Spleen (tissue), 7 donors: ENCODE results near the gene RTKN.

Experiments used
- POLR2A ChIP-seq, 3 donors: fragments of 450-650 bp; IDR thresholded peaks; one replicate each; pipeline ENCODE4 v1.5.1; 2017; ENCODE audit warnings: antibody characterized with exemption in 3 of 3, mild to moderate bottlenecking in 1 of 3
- POLR2AphosphoS5 ChIP-seq, 3 donors: sonication (generic); formaldehyde crosslinking; IDR thresholded peaks; one replicate each; pipeline ENCODE4 v1.5.1; 2017; ENCODE audit warnings: antibody characterized with exemption in 3 of 3
- TF ChIP-seq, protein P1 (sequence below), 11 experiments: fragments of 200-600 bp in 7 of 11; fragments of 450-650 bp in 4 of 11; sonication (generic) in 4 of 11; IDR thresholded peaks in 8 of 11; conservative IDR thresholded peaks in 3 of 11; 1 replicate in 7 of 11; 2 replicates in 4 of 11; pipeline versions ENCODE4 v1.4.0 to v1.8.0; 2016 to 2021; ENCODE audit warnings: antibody characterized with exemption in 11 of 11, inconsistent platforms in 4 of 11, mild to moderate bottlenecking in 1 of 11
- donor health status: DM: no; HTN: no; CAD: no; lungs with moderate emphysema.
- donor health status: DM: no; HTN: no; CAD: no.
- donor health status: DM: no; HTN: no; CAD: no.

DNA sequence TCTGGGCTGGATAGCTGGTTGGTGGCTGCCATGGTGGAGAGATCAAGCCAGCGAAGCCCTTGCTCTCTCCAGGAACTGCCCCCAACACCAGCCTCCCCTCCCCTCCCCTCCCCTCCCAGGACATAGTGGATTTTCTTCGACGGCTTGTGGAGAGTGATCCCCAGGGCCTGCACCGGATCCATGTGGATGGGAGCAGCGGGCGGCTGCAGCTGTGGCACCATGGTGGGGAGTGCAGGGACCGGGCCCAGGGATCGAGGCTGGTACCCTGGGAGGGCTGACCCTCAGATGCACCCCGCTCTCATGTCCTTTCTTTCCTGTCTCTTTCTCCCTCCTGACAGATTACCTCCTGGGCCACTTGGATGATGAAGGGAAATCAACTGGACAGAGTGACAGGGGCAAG lies 48.2 kb upstream of the RTKN start:
- TF ChIP-seq POLR2AphosphoS5 (IDR thresholded peaks at IDR 0.05) (no peak), POLR2A (IDR thresholded peaks at IDR 0.05) (no peak)
- TF ChIP-seq, protein P1, sequence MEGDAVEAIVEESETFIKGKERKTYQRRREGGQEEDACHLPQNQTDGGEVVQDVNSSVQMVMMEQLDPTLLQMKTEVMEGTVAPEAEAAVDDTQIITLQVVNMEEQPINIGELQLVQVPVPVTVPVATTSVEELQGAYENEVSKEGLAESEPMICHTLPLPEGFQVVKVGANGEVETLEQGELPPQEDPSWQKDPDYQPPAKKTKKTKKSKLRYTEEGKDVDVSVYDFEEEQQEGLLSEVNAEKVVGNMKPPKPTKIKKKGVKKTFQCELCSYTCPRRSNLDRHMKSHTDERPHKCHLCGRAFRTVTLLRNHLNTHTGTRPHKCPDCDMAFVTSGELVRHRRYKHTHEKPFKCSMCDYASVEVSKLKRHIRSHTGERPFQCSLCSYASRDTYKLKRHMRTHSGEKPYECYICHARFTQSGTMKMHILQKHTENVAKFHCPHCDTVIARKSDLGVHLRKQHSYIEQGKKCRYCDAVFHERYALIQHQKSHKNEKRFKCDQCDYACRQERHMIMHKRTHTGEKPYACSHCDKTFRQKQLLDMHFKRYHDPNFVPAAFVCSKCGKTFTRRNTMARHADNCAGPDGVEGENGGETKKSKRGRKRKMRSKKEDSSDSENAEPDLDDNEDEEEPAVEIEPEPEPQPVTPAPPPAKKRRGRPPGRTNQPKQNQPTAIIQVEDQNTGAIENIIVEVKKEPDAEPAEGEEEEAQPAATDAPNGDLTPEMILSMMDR (IDR thresholded peaks at IDR 0.05 in 8 of 11, conservative IDR thresholded peaks at IDR 0.05 in 3 of 11): no peak
